ENCODE measurements around the gene USP32.

The USP32 gene

GRCh38 chr17:60161598-60162330 lies 230.2 kb downstream of the USP32 start:
- no peak for TF ChIP-seq CTCF (IDR thresholded peaks at IDR 0.05; ENCODE audit: control extremely low read depth, extremely low read depth, low read depth, missing control alignments)
- POLR2A ChIA-PET, result no interaction called here
- CTCF ChIA-PET, result interaction anchor here (0.7 to 1.6 kb wide), 2 partner anchors 23 to 259 kb away, joined by 3 to 4 read pairs; no protein-coding TSS in a partner anchor
- DNase-seq (ENCODE audit: extremely low spot score), result peak; percentile 35

- DNase-seq (ENCODE audit: extremely low spot score), result peak; percentile 49
- no peak for TF ChIP-seq CTCF (IDR thresholded peaks at IDR 0.05; ENCODE audit: control extremely low read depth, extremely low read depth, low read depth, missing control alignments)
- CTCF ChIA-PET, result interaction anchor here (0.7 to 1.6 kb wide), 2 partner anchors 10 to 24 kb away, joined by 3 to 4 read pairs; no protein-coding TSS in a partner anchor
- POLR2A ChIA-PET, result no interaction called here
Measured at GRCh38 chr17:60160829-60161501, 231.0 kb downstream of the USP32 start.

- ChIA-PET POLR2A (no interaction called here), CTCF (no interaction called here)
- no peak for DNase-seq (ENCODE audit: extremely low spot score)
- TF ChIP-seq CTCF (IDR thresholded peaks at IDR 0.05; ENCODE audit: control extremely low read depth, extremely low read depth, low read depth, missing control alignments), result no peak
Measured at GRCh38 chr17:60159479-60159866, 232.5 kb downstream of the USP32 start.

GRCh38 chr17:60158751-60159478 lies 233.0 kb downstream of the USP32 start:
- no peak for DNase-seq (ENCODE audit: extremely low spot score)
- ChIA-PET POLR2A (no interaction called here), CTCF (interaction anchor here (1.2 kb wide), 1 partner anchor 16 kb away, joined by 3 read pairs; no protein-coding TSS in a partner anchor)
- TF ChIP-seq CTCF (IDR thresholded peaks at IDR 0.05; ENCODE audit: control extremely low read depth, extremely low read depth, low read depth, missing control alignments), result no peak

GRCh38 chr17:60157487-60158040 lies 234.4 kb downstream of the USP32 start:
- no peak for DNase-seq (ENCODE audit: extremely low spot score)
- POLR2A ChIA-PET, result no interaction called here
- no peak for TF ChIP-seq CTCF (IDR thresholded peaks at IDR 0.05; ENCODE audit: control extremely low read depth, extremely low read depth, low read depth, missing control alignments)
- CTCF ChIA-PET, result interaction anchor here (1.1 to 1.2 kb wide), 2 partner anchors 14 to 16 kb away, joined by 3 read pairs; no protein-coding TSS in a partner anchor

GRCh38 chr17:60156746-60157145 lies 235.2 kb downstream of the USP32 start:
- ChIA-PET POLR2A (no interaction called here), CTCF (no interaction called here)
- no peak for DNase-seq (ENCODE audit: extremely low spot score)
- no peak for TF ChIP-seq CTCF (IDR thresholded peaks at IDR 0.05; ENCODE audit: control extremely low read depth, extremely low read depth, low read depth, missing control alignments)
